Gastroesophageal sphincter (tissue), 4 donors: ENCODE results near the gene MAOB. TPM values are rescaled to one million over a fixed set of nuclear protein-coding genes. Genes with fewer than 3 reads are reported as not detected.

Experiments used
- ATAC-seq: fragments of 150-250 bp; one replicate; pipeline ENCODE4 v1.9.1; 2016; ENCODE audit warnings: mild to moderate bottlenecking, moderate library complexity
- H3K27ac ChIP-seq, 4 donors: fragments of 200-600 bp; sonication (generic) in 3 of 4; 1 replicate in 3 of 4; 2 replicates in 1 of 4; pipeline ENCODE4 v1.5.1; 2016 to 2019
- H3K27me3 ChIP-seq: fragments of 200-600 bp; sonication (generic); one replicate; pipeline ENCODE4 v1.5.1; 2019
- H3K36me3 ChIP-seq, 2 donors: fragments of 200-600 bp; sonication (generic); one replicate each; pipeline ENCODE4 v1.5.1; 2019; ENCODE audit warnings: control low read depth in 1 of 2
- H3K4me1 ChIP-seq, 3 donors: fragments of 200-600 bp; sonication (generic); 1 replicate in 2 of 3; 2 replicates in 1 of 3; pipeline ENCODE4 v1.5.1; 2016 to 2019; ENCODE audit warnings: control low read depth in 2 of 3
- H3K4me3 ChIP-seq, 2 donors: fragments of 200-600 bp; sonication (generic); one replicate each; pipeline ENCODE4 v1.5.1; 2019; ENCODE audit warnings: mild to moderate bottlenecking in 1 of 2, moderate library complexity in 1 of 2
- H3K9me3 ChIP-seq, 3 donors: fragments of 200-600 bp; sonication (generic); one replicate each; pipeline ENCODE4 v1.5.1; 2017 to 2019; ENCODE audit warnings: control low read depth in 2 of 3
- EP300 ChIP-seq: sonication (generic); formaldehyde crosslinking; IDR thresholded peaks from one replicate; pipeline ENCODE4 v1.6.1; 2017; ENCODE audit warnings: antibody characterized with exemption, mild to moderate bottlenecking
- POLR2A ChIP-seq, 2 donors: fragments of 450-650 bp; IDR thresholded peaks; one replicate each; pipeline ENCODE4 v1.6.1; 2017; ENCODE audit warnings: antibody characterized with exemption in 2 of 2, mild to moderate bottlenecking in 2 of 2, moderate library complexity in 1 of 2
- POLR2AphosphoS5 ChIP-seq: sonication (generic); formaldehyde crosslinking; IDR thresholded peaks from one replicate; pipeline ENCODE4 v1.6.1; 2017; ENCODE audit warnings: antibody characterized with exemption
- WGBS, 2 donors: methylation state at CpG; one replicate each; pipeline ENCODE4 v1.1.5; 2018; ENCODE audit warnings: low coverage in 1 of 2; 5-methylcytosine and 5-hydroxymethylcytosine counted together
- total RNA-seq, 4 donors: library from RNA; depleted of rRNA; stranded (reverse); fragments of >200 nt; gene quantifications; one replicate each; pipeline ENCODE4 v1.1.0, GENCODE V29; 2016
- TF ChIP-seq, protein P1 (sequence below), 4 experiments: fragments of 200-600 bp in 2 of 4; fragments of 450-650 bp in 2 of 4; sonication (generic) in 1 of 4; IDR thresholded peaks; one replicate each; pipeline ENCODE4 v1.5.1; 2017 to 2019; ENCODE audit warnings: antibody characterized with exemption in 4 of 4, mild to moderate bottlenecking in 2 of 4, moderate library complexity in 2 of 4

MAOB gene
- total RNA-seq, 4 donors from 2014 or later: 24.5 to 92.3 (median 72.2) TPM

DNA sequence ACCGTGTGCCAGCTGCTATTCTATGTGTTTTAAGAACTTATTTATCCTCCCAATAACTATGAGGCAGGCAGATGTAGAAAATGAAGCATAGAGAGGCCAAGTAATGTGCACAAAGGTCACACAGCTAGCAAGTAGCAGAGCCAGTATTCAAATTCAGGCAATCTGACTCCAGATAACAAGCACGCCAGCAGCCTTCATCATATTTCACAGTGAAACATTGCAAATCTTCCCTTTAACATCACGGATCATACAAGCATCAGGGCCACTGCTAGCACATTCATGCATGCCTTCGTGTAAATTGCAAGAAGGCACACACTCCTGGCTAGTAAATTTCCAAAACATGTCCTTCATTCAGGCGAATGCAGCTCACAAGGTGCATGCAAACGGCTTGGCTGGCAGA is 33.1 kb downstream of the MAOB start:
- Histone ChIP-seq H3K27me3 (no peaks in the 10 kb centered on the region), H3K4me1 (peaks cover 0 to 4% (median 0%) of the 10 kb centered on the region in 3 donors), H3K27ac (peak overlapping the region in 1 of 4 donors; percentile 43), H3K4me3 (no peak overlapping the region), H3K36me3 (no peaks in the 10 kb centered on the region), H3K9me3 (no peaks in the 10 kb centered on the region)
- no peak for TF ChIP-seq POLR2AphosphoS5
- 41% methylated on average over 2 of the region's 6 CpGs; no CpG with 5 or more reads in 1 of the 2 donors for WGBS, 2 donors
- no peak for ATAC-seq

DNA sequence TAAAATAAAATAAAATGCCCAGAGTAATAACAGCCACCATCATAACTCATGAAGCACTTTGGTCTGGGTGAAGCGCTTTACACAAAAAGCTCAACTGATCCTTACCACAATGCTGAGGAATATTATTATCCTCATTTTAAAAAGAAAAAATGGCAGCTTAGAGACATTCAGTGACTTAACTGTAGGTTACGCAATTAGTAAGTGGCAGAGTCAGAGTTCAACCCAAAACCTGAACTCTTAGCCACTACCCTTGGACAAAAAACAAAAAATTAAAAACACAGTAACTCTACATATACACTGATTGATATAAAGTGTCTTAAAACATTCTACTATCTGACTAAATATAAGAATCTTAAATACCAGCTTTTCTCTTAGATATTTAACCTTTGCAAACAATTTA is 34.9 kb downstream of the MAOB start:
- ATAC-seq: no peak
- Histone ChIP-seq H3K27ac (no peak overlapping the region), H3K4me1 (peaks cover 0 to 4% (median 0%) of the 10 kb centered on the region in 3 donors), H3K9me3 (no peaks in the 10 kb centered on the region), H3K27me3 (no peaks in the 10 kb centered on the region), H3K4me3 (no peak overlapping the region), H3K36me3 (no peaks in the 10 kb centered on the region)
- TF ChIP-seq POLR2AphosphoS5 (no peak), EP300 (no peak), POLR2A (IDR thresholded peaks at IDR 0.05) (no peak)
- TF ChIP-seq, protein P1, sequence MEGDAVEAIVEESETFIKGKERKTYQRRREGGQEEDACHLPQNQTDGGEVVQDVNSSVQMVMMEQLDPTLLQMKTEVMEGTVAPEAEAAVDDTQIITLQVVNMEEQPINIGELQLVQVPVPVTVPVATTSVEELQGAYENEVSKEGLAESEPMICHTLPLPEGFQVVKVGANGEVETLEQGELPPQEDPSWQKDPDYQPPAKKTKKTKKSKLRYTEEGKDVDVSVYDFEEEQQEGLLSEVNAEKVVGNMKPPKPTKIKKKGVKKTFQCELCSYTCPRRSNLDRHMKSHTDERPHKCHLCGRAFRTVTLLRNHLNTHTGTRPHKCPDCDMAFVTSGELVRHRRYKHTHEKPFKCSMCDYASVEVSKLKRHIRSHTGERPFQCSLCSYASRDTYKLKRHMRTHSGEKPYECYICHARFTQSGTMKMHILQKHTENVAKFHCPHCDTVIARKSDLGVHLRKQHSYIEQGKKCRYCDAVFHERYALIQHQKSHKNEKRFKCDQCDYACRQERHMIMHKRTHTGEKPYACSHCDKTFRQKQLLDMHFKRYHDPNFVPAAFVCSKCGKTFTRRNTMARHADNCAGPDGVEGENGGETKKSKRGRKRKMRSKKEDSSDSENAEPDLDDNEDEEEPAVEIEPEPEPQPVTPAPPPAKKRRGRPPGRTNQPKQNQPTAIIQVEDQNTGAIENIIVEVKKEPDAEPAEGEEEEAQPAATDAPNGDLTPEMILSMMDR (IDR thresholded peaks at IDR 0.05): no peak
- WGBS, 2 donors: 86 to 100% methylated on average over 2 of the region's 2 CpGs

DNA sequence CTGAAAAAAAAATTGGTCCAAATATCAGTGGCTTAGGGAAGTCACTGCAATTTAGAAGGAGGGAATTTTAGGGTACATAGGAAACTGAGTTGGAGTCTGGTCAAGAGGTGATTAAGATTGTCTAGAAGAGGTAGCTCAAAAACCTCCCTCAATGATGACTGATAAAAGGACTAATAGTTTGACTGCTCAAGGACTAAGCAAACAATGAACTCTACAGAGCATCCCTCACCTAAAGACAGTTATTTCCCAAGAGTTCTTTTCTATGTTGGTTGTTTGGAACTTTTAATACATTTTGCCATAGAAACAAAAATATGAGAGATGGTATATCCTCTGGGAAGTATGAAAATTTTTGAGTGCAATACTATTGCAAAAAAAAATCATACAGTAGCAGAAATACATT is 35.7 kb downstream of the MAOB start:
- no peak overlapping the region for H3K27ac ChIP-seq
- H3K9me3 ChIP-seq: no peaks in the 10 kb centered on the region
- ATAC-seq: no peak
- no peak overlapping the region for H3K4me3 ChIP-seq
- no peaks in the 10 kb centered on the region for H3K36me3 ChIP-seq
- peaks cover 0 to 4% (median 0%) of the 10 kb centered on the region in 3 donors for H3K4me1 ChIP-seq
- H3K27me3 ChIP-seq: no peaks in the 10 kb centered on the region
- TF ChIP-seq POLR2AphosphoS5: no peak
- no peak for TF ChIP-seq EP300
- TF ChIP-seq, protein P1 (IDR thresholded peaks at IDR 0.05): no peak
- no peak for TF ChIP-seq POLR2A (IDR thresholded peaks at IDR 0.05)

DNA sequence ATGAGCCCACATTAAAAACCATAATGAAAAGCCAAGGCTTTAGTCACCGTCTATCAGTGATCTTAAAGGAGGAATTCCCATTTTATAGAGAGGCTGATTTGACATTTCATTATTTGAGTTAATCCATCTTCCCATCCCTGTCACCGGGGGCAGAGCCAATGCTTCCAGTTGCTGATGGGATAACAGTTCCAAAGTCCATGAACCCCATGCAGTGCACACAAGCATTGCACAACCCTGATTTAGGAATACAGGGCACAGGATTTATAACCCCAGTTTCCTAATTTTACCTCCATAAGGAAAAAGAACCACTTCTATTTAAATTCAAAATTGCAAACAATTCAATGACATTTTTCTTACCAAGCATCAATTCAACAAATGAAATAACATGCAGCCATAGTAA is 36.5 kb downstream of the MAOB start:
- H3K4me3 ChIP-seq: no peak overlapping the region
- ATAC-seq: no peak
- H3K9me3 ChIP-seq: no peaks in the 10 kb centered on the region
- H3K36me3 ChIP-seq: no peaks in the 10 kb centered on the region
- WGBS, 2 donors: 62 to 100% methylated on average over 1 to 2 of the region's 2 CpGs
- TF ChIP-seq, protein P1 (IDR thresholded peaks at IDR 0.05): no peak
- no peak for TF ChIP-seq POLR2AphosphoS5
- no peak for TF ChIP-seq EP300
- no peak for TF ChIP-seq POLR2A (IDR thresholded peaks at IDR 0.05)
- peaks cover 0 to 4% (median 0%) of the 10 kb centered on the region in 3 donors for H3K4me1 ChIP-seq
- no peak overlapping the region for H3K27ac ChIP-seq
- H3K27me3 ChIP-seq: no peaks in the 10 kb centered on the region

DNA sequence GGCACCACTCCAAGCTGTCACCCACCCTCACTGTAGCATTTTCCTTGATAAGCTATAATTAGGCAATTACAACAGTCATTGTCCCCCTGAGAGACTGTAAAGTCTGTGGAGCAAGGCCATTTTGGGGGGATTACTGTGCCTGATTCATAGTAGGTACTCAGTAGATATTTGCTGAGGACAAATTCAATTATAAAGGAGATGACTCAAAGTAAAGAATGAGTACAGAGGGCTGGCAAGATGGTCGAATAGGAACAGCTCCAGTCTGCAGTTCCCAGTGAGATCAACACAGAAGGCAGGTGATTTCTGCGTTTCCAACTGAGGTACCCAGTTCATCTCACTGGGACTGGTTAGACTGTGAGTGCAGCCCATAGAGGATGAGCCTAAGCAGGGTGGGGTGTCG is 42.0 kb downstream of the MAOB start:
- Histone ChIP-seq H3K27ac (no peak overlapping the region), H3K4me3 (no peak overlapping the region), H3K27me3 (no peaks in the 10 kb centered on the region), H3K36me3 (no peaks in the 10 kb centered on the region), H3K4me1 (peaks cover 0 to 5% (median 0%) of the 10 kb centered on the region in 3 donors), H3K9me3 (no peaks in the 10 kb centered on the region)
- TF ChIP-seq POLR2AphosphoS5: no peak
- TF ChIP-seq, protein P1 (IDR thresholded peaks at IDR 0.05): no peak
- TF ChIP-seq EP300: no peak
- no peak for TF ChIP-seq POLR2A (IDR thresholded peaks at IDR 0.05)
- WGBS, 2 donors: 33% methylated on average over 1 of the region's 3 CpGs; no CpG with 5 or more reads in 1 of the 2 donors
- no peak for ATAC-seq
